Right lobe of liver (tissue), 6 donors: ENCODE measurements around the gene IPO13. TPM values are rescaled to one million over a fixed set of nuclear protein-coding genes. Genes with fewer than 3 reads are reported as not detected.

Experiments
- ATAC-seq, 4 donors: fragments of 200-7000 bp; cut with Tn5 transposase; one replicate each; pipeline ENCODE4 v1.9.1; 2020; ENCODE audit warnings: mild to moderate bottlenecking in 4 of 4, moderate library complexity in 4 of 4
- DNase-seq, 3 donors: peaks; one replicate each; pipeline ENCODE4 v3.0.0-alpha.2; 2020
- H3K27ac ChIP-seq, 3 donors: fragments of 200-600 bp; one replicate each; pipeline ENCODE4 v1.8.0; 2022
- H3K27me3 ChIP-seq, 2 donors: fragments of 200-600 bp; one replicate each; pipeline ENCODE4 v1.8.0; 2022
- H3K36me3 ChIP-seq, 4 donors: fragments of 200-600 bp; sonication (generic) in 1 of 4; one replicate each; pipeline versions ENCODE4 v1.5.1 to v1.8.0; 2017 to 2022; ENCODE audit warnings: control low read depth in 1 of 4
- H3K4me1 ChIP-seq, 4 donors: fragments of 200-600 bp; sonication (generic) in 1 of 4; one replicate each; pipeline versions ENCODE4 v1.5.1 to v1.8.0; 2017 to 2022; ENCODE audit warnings: control low read depth in 1 of 4
- H3K4me3 ChIP-seq, 3 donors: fragments of 200-600 bp; one replicate each; pipeline ENCODE4 v1.8.0; 2022
- H3K9me3 ChIP-seq, 4 donors: fragments of 200-600 bp; sonication (generic) in 1 of 4; one replicate each; pipeline versions ENCODE4 v1.5.1 to v1.8.0; 2017 to 2022; ENCODE audit warnings: control low read depth in 1 of 4
- CTCF ChIP-seq, 4 donors: fragments of 200-600 bp in 3 of 4; fragments of 450-650 bp in 1 of 4; IDR thresholded peaks; one replicate each; pipeline versions ENCODE4 v1.5.1 to v1.8.0; 2016 to 2022; ENCODE audit warnings: antibody characterized with exemption in 4 of 4, mild to moderate bottlenecking in 2 of 4
- POLR2A ChIP-seq: fragments of 450-650 bp; IDR thresholded peaks from one replicate; pipeline ENCODE4 v1.6.1; 2017; ENCODE audit warnings: antibody characterized with exemption, mild to moderate bottlenecking
- WGBS: methylation state at CpG from one replicate; pipeline ENCODE4 v1.1.6; 2018; ENCODE audit warnings: low coverage, low lambda C conversion rate; ENCODE audit not compliant: insufficient coverage; ENCODE audit errors: missing lambda C conversion rate; 5-methylcytosine and 5-hydroxymethylcytosine counted together
- intact Hi-C, 2 donors: fragments of 100-400 bp; cut with DNase I; formaldehyde crosslinking; loops; one replicate each; pipeline versions ENCODE4 v1.11.2 to v1.14.1; 2022
- total RNA-seq, 6 experiments: library from RNA; depleted of rRNA in 2 of 6; stranded (reverse); fragments of >200 nt in 2 of 6; fragmentation: NEBNext Ultra II Directional in 3 of 6; extraction: Animal tissue kit (Norgen Biotek cat#: 25700) in 3 of 6; gene quantifications; one replicate each; pipeline versions ENCODE4 v1.1.0 to v1.2.4, GENCODE V29; 2016 to 2023
- donor health status: DM: no; HTN: yes; CAD: no.
- donor health status: DM: no; HTN: no; CAD: no.
- donor health status: DM: no; HTN: no; CAD: no.
- donor health status: DM: no; HTN: yes; CAD: no.
- donor health status: DM: no; HTN: yes; CAD: no.

Gene IPO13
- total RNA-seq, 6 experiments from 2014 or later = 12.4 to 18.9 (median 14.8) TPM

GRCh38 chr1:43992232-43992995 lies 45.7 kb downstream of the IPO13 start:
- intact Hi-C loops = no loop called here
- no peaks in the 10 kb centered on the region for H3K36me3 ChIP-seq
- peak overlapping the region in 2 of 3 donors; percentile 54 to 68 for H3K27ac ChIP-seq
- H3K9me3 ChIP-seq = no peaks in the 10 kb centered on the region
- ATAC-seq (no peak), DNase-seq (no peak)
- peak overlapping the region; percentile 54 to 75 (median 61) for H3K4me3 ChIP-seq
- TF ChIP-seq POLR2A = no peak
- no peak for TF ChIP-seq CTCF (IDR thresholded peaks at IDR 0.05)
- peaks cover 0 to 12% (median 1%) of the 10 kb centered on the region in 4 donors for H3K4me1 ChIP-seq
- no peaks in the 10 kb centered on the region for H3K27me3 ChIP-seq
- WGBS = 52% methylated on average over 6 of the region's 11 CpGs

- no peak overlapping the region for H3K27ac ChIP-seq
- H3K36me3 ChIP-seq = no peaks in the 10 kb centered on the region
- H3K27me3 ChIP-seq = no peaks in the 10 kb centered on the region
- DNase-seq (no peak), ATAC-seq (no peak)
- no peak overlapping the region for H3K4me3 ChIP-seq
- H3K4me1 ChIP-seq = peaks cover 0 to 7% (median 1%) of the 10 kb centered on the region in 4 donors
- intact Hi-C loops = no loop called here
- 95% methylated on average over 8 of the region's 9 CpGs for WGBS
- TF ChIP-seq CTCF (IDR thresholded peaks at IDR 0.05) = no peak
- no peak for TF ChIP-seq POLR2A
- H3K9me3 ChIP-seq = no peaks in the 10 kb centered on the region
Observed at GRCh38 chr1:43993206-43993914, 46.6 kb downstream of the IPO13 start.

GRCh38 chr1:43994071-43994470 lies 47.3 kb downstream of the IPO13 start:
- Histone ChIP-seq H3K4me3 (no peak overlapping the region), H3K27me3 (no peaks in the 10 kb centered on the region), H3K36me3 (no peaks in the 10 kb centered on the region), H3K9me3 (no peaks in the 10 kb centered on the region), H3K4me1 (peaks cover 0 to 7% (median 1%) of the 10 kb centered on the region in 4 donors), H3K27ac (no peak overlapping the region)
- DNase-seq (no peak), ATAC-seq (no peak)
- intact Hi-C loops = no loop called here
- no peak for TF ChIP-seq CTCF (IDR thresholded peaks at IDR 0.05)
- no peak for TF ChIP-seq POLR2A
- 89% methylated on average over 5 of the region's 7 CpGs for WGBS

GRCh38 chr1:43994794-43995790 lies 48.3 kb downstream of the IPO13 start:
- WGBS = 86% methylated on average over 3 of the region's 15 CpGs
- H3K27ac ChIP-seq = no peak overlapping the region
- H3K27me3 ChIP-seq = no peaks in the 10 kb centered on the region
- no peak overlapping the region for H3K4me3 ChIP-seq
- H3K9me3 ChIP-seq = no peaks in the 10 kb centered on the region
- intact Hi-C loops = no loop called here
- DNase-seq = no peak
- no peaks in the 10 kb centered on the region for H3K36me3 ChIP-seq
- TF ChIP-seq CTCF (IDR thresholded peaks at IDR 0.05) = peak in 2 of 4 donors; percentile 9 to 13
- no peak for TF ChIP-seq POLR2A
- ATAC-seq = no peak
- peaks cover 0 to 7% (median 1%) of the 10 kb centered on the region in 4 donors for H3K4me1 ChIP-seq
